Epithelial cell of proximal tubule (primary cell): Measurements from ENCODE around the gene CSDE1. TPM values are rescaled to one million over a fixed set of nuclear protein-coding genes. Genes with fewer than 3 reads are reported as not detected.

Experiments used
- DNase-seq: peaks from one replicate; pipeline ENCODE4 v3.0.0-alpha.2; 2011; ENCODE audit warnings: low read depth
- H3K4me3 ChIP-seq: 2 replicates; pipeline ENCODE4 v1.5.1; 2011; ENCODE audit warnings: low read depth, mild to moderate bottlenecking, low read length
- total RNA-seq: library from RNA; depleted of rRNA; stranded (reverse); fragments of >200 nt; gene quantifications from 2 replicates; pipeline ENCODE4 v1.2.3, GENCODE V29; 2015
- TF ChIP-seq, protein P1 (sequence below): conservative IDR thresholded peaks from 2 replicates; pipeline ENCODE4 v1.5.1; 2012; ENCODE audit warnings: low read depth, mild to moderate bottlenecking, low read length

Gene CSDE1
- total RNA-seq, 1 donor from 2014 or later, result 294 TPM

DNA sequence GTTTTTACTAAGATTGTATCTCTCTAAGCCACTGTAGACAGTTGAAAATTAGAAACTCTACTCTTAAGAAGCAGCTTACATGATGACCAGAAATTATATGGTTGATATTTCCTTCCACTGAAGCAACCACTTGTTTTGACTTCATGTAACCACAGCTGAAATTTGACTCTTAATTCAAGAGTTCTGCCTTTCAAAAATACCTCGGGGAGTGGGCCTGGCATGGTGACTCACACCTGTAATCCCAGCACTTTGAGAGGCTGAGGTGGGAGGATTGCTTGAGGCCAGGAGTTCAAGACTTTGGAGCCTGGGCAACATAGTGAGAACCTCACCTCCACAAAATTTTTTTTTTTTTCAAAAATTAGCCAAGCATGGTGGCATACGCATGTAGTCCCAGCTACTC is 66.7 kb downstream of the CSDE1 start:
- no peak for DNase-seq
- TF ChIP-seq, protein P1, sequence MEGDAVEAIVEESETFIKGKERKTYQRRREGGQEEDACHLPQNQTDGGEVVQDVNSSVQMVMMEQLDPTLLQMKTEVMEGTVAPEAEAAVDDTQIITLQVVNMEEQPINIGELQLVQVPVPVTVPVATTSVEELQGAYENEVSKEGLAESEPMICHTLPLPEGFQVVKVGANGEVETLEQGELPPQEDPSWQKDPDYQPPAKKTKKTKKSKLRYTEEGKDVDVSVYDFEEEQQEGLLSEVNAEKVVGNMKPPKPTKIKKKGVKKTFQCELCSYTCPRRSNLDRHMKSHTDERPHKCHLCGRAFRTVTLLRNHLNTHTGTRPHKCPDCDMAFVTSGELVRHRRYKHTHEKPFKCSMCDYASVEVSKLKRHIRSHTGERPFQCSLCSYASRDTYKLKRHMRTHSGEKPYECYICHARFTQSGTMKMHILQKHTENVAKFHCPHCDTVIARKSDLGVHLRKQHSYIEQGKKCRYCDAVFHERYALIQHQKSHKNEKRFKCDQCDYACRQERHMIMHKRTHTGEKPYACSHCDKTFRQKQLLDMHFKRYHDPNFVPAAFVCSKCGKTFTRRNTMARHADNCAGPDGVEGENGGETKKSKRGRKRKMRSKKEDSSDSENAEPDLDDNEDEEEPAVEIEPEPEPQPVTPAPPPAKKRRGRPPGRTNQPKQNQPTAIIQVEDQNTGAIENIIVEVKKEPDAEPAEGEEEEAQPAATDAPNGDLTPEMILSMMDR, result no peak
- no peak overlapping the region for H3K4me3 ChIP-seq

DNA sequence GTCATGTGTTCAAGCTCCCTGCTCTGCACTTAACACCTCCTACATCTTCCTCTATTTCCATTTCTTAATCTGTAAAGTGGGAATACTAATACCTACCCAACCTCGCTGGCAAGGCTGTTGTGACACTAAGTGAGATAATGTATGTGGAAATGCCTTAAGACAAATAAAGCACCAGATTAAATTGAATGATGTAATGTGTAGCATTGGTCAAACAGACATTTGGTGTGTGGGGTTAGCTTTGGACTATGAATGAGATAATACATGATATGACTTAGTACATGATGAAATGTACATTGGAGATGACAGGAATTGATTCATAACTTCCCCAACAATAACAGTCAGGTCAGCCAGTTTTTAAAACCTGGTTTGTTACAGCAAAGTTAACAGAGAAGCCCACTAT is 67.6 kb downstream of the CSDE1 start:
- no peak overlapping the region for H3K4me3 ChIP-seq
- TF ChIP-seq, protein P1, result no peak
- no peak for DNase-seq

DNA sequence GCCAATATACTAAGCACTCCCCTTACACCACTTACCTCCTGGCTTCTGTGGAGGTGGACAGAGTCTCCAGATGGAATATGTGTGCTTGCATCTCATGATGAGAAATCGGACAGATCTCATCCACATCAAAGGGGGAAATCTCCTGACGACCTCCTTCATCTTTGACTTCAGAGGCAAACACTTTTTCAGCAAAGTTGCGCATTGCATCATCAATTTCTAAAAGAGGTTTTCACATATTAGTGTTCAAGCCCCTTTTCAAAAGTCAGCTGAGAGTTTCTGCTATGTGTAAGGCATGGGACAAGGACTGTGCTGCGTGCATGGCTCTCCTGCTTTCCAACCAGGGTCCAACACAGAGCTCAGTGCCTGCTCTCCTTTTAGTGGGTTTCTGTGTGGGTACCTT is 69.3 kb downstream of the CSDE1 start:
- H3K4me3 ChIP-seq, result no peak overlapping the region
- TF ChIP-seq, protein P1, result no peak
- no peak for DNase-seq

DNA sequence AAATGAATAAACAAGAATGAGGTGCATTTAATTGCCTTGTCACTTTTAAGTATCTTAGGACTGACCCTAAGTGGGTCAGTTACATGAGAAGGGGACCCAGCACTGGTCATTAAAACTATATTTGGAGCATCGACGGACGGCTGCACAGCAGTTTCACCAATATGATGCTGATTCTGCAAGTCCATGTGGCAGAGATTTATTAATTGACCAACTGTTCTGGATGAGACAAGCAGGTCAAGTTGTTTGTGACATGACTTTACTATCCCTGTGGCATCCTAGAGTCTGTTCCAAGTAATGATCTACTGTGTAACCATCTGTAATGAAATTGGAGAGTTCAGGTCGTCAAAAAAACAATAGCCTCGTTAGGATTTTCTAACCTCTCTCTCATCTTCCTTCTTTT is 71.9 kb downstream of the CSDE1 start:
- H3K4me3 ChIP-seq, result no peak overlapping the region
- TF ChIP-seq, protein P1, result no peak
- DNase-seq, result no peak

DNA sequence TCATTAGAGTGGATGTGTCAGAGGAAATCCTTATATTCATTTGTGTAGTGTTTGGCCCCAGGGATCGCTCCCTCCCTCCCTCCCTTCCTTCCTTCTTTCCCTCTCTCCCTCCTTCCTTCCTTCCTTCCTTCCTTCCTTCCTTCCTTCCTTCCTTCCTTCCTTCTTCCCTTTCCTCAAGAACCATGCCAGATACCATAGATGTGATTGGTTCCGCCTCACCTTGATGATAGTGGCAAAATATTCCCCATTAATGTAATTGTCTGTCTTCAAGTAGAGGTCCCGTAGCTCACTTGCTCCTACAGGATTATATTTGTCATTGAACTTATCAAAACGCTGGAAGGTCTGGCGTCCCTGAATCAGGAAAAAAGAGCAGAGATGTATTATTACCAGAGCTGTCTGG is 80.1 kb downstream of the CSDE1 start:
- DNase-seq, result no peak
- H3K4me3 ChIP-seq, result no peak overlapping the region
- TF ChIP-seq, protein P1, result no peak

DNA sequence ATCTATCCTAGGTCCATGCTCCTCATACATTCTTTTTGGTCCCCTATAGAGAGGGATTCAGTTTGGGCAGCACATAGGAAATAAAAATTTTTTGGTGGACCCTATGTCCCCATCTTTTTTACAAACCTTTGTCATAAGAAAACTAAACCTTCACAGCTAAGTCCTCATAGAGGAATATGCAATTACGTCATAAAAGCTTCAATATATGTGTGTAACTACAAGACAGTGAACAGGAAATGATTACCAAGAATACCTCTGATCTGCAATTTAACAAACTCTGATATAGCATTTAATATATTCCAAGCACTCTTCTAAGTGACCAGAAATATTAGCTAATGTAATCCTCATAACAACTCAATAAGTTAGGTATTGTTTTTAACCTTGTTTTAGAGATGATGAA is 81.7 kb downstream of the CSDE1 start:
- TF ChIP-seq, protein P1, result no peak
- no peak overlapping the region for H3K4me3 ChIP-seq
- DNase-seq, result no peak

DNA sequence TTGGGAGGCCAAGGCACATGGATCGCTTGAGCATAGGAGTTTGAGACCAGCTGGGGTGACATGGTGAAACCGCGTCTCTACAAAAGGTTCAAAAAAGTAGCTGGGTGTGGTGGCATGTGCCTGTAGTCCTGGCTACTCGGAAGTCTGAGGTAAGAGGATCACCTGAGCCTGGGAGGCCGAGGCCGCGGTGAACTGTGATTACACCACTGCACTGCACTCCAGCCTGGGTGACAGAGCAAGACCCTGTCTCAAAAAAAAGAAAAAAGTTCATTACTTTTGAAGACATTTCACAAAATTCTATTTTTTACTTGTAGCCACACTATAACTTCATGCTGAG is 85.9 kb downstream of the CSDE1 start:
- TF ChIP-seq, protein P1, result no peak
- DNase-seq, result no peak
- no peak overlapping the region for H3K4me3 ChIP-seq
